Uterus (tissue), 4 donors: Measurements from ENCODE around the gene DTNBP1. TPM values are rescaled to one million over a fixed set of nuclear protein-coding genes. Genes with fewer than 3 reads are reported as not detected.

Experiments
- DNase-seq, 2 donors: peaks; one replicate each; pipeline ENCODE4 v3.0.0-alpha.2; 2019 to 2020
- H3K27ac ChIP-seq, 2 donors: fragments of 200-600 bp; sonication (generic); 1 replicate in 1 of 2; 2 replicates in 1 of 2; pipeline ENCODE4 v1.5.1; 2016 to 2018
- H3K27me3 ChIP-seq, 2 donors: fragments of 200-600 bp; sonication (generic); one replicate each; pipeline ENCODE4 v1.5.1; 2018 to 2019; ENCODE audit warnings: control low read depth in 1 of 2
- H3K36me3 ChIP-seq, 2 donors: fragments of 200-600 bp; sonication (generic); one replicate each; pipeline ENCODE4 v1.5.1; 2019; ENCODE audit warnings: control low read depth in 1 of 2
- H3K4me1 ChIP-seq, 2 donors: fragments of 200-600 bp; sonication (generic); one replicate each; pipeline ENCODE4 v1.5.1; 2018 to 2019; ENCODE audit warnings: control low read depth in 1 of 2
- H3K4me3 ChIP-seq, 2 donors: fragments of 200-600 bp; sonication (generic); 1 replicate in 1 of 2; 2 replicates in 1 of 2; pipeline ENCODE4 v1.5.1; 2018 to 2019; ENCODE audit warnings: mild to moderate bottlenecking in 1 of 2
- H3K9me3 ChIP-seq, 2 donors: fragments of 200-600 bp; sonication (generic); one replicate each; pipeline ENCODE4 v1.5.1; 2019; ENCODE audit warnings: control low read depth in 1 of 2
- CTCF ChIP-seq, 4 experiments: fragments of 200-600 bp in 2 of 4; fragments of 450-650 bp in 2 of 4; sonication (generic) in 2 of 4; IDR thresholded peaks; one replicate each; pipeline ENCODE4 v1.5.1; 2016 to 2019; ENCODE audit warnings: antibody characterized with exemption in 4 of 4, mild to moderate bottlenecking in 2 of 4, moderate library complexity in 1 of 4
- POLR2A ChIP-seq, 2 donors: fragments of 450-650 bp; IDR thresholded peaks; one replicate each; pipeline ENCODE4 v1.6.1; 2016; ENCODE audit warnings: antibody characterized with exemption in 2 of 2, mild to moderate bottlenecking in 1 of 2, moderate library complexity in 1 of 2
- intact Hi-C: fragments of 100-400 bp; cut with DNase I; formaldehyde crosslinking; loops from one replicate; pipeline ENCODE4 v1.15.1; 2023; ENCODE audit warnings: low total_unique reads
- total RNA-seq, 4 donors: library from RNA; depleted of rRNA in 3 of 4; stranded (reverse); fragments of >200 nt in 3 of 4; gene quantifications; one replicate each; pipeline versions ENCODE4 v1.1.0 to v1.2.4, GENCODE V29; 2014 to 2023
- donor health status: DM: yes; HTN: yes; CAD: no.

DTNBP1 gene
- total RNA-seq, 4 donors from 2014 or later = 1.8 to 19.8 (median 9.0) TPM; not detected in 1

DNA sequence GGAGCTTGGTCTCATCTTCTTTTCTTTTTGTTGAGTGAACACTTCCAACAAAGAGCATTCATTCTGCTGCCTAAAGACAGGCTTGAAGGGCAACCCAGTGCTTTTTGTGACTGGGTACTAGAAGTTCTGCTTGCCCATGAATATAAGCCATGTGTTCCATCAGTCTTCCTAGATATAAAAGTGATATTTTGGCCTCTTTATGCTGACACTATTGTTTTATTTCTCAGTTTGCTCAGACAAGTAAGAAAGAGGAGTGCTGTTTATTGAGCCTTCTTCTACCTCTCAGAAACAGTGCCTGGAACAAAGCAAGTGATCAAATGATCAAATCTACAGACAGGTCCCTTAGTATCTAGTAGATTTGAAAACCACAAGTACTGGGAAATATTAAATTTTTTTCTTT lies 2.4 kb upstream of the DTNBP1 start:
- Histone ChIP-seq H3K4me3 (no peak overlapping the region), H3K27me3 (no peaks in the 10 kb centered on the region), H3K36me3 (no peaks in the 10 kb centered on the region), H3K27ac (no peak overlapping the region), H3K9me3 (no peaks in the 10 kb centered on the region), H3K4me1 (peaks cover 0 to 4% of the 10 kb centered on the region in 2 donors)
- no peak for TF ChIP-seq POLR2A (IDR thresholded peaks at IDR 0.05)
- no peak for TF ChIP-seq CTCF (IDR thresholded peaks at IDR 0.05)
- DNase-seq = no peak
- intact Hi-C loops = no loop called here

DNA sequence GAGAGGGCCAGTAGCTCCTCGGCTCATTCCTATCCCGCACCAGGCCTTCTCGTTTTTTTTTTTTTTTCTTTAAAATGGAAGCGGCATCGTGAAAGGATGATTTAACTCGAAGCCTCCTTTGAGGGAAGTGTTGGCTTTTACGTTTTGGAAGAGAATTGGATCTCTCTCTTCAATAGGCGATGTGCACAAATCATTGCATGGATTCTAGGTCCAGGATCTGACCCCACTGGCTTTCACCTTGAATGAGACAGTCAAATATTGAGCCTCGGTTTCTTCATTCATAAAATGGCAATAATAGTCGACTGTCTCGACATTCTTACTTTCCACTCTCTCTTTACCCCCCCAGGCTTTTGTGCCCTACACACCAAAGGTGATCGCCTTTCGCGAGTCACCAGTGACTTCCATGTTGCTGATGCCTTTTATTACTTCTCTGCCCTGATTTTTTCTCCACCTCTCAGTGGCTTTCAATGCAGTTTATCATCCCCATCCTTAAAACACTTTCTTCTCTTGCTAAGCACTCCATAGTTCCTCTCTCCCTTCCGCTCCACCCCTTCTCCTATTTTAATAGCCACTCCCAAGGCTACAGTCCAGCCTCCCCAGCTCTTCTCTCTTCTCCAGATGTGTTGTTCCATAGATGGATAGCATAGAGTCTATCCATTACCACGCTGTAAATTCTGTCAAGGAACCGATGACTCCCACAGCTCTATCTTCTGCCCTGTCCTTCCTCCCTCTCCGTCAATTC lies 473 bp upstream of the DTNBP1 start:
- intact Hi-C loops = no loop called here
- Histone ChIP-seq H3K9me3 (no peaks in the 10 kb centered on the region), H3K36me3 (no peaks in the 10 kb centered on the region), H3K4me3 (peak overlapping the region; percentile 78 to 88), H3K27me3 (no peaks in the 10 kb centered on the region), H3K4me1 (peaks cover 0 to 4% of the 10 kb centered on the region in 2 donors), H3K27ac (peak overlapping the region; percentile 69 to 81)
- no peak for TF ChIP-seq CTCF (IDR thresholded peaks at IDR 0.05)
- no peak for TF ChIP-seq POLR2A (IDR thresholded peaks at IDR 0.05)
- no peak for DNase-seq

- DNase-seq = no peak
- TF ChIP-seq POLR2A (IDR thresholded peaks at IDR 0.05) (no peak), CTCF (IDR thresholded peaks at IDR 0.05) (no peak)
Observed at GRCh38 chr6:15661853-15662325, 939 bp downstream of the DTNBP1 start.

GRCh38 chr6:15659181-15659580 lies 3.6 kb downstream of the DTNBP1 start:
- Histone ChIP-seq H3K4me1 (peaks cover 0 to 4% of the 10 kb centered on the region in 2 donors), H3K9me3 (no peaks in the 10 kb centered on the region), H3K27me3 (no peaks in the 10 kb centered on the region), H3K27ac (no peak overlapping the region), H3K4me3 (no peak overlapping the region), H3K36me3 (no peaks in the 10 kb centered on the region)
- TF ChIP-seq POLR2A (IDR thresholded peaks at IDR 0.05) = no peak
- TF ChIP-seq CTCF (IDR thresholded peaks at IDR 0.05) = no peak
- no peak for DNase-seq
- intact Hi-C loops = no loop called here

More at GRCh38 chr6:15661853-15662325, 939 bp downstream of the DTNBP1 start:
- Histone ChIP-seq H3K36me3 (no peaks in the 10 kb centered on the region), H3K27ac (peak overlapping the region; percentile 69 to 81), H3K9me3 (no peaks in the 10 kb centered on the region), H3K27me3 (no peaks in the 10 kb centered on the region), H3K4me3 (peak overlapping the region; percentile 78 to 88), H3K4me1 (peaks cover 0 to 4% of the 10 kb centered on the region in 2 donors)
- intact Hi-C loops = no loop called here

GRCh38 chr6:15658181-15658744 lies 4.6 kb downstream of the DTNBP1 start:
- no peak for DNase-seq
- H3K4me1 ChIP-seq = no peaks in the 10 kb centered on the region
- no peaks in the 10 kb centered on the region for H3K27me3 ChIP-seq
- intact Hi-C loops = no loop called here
- no peaks in the 10 kb centered on the region for H3K9me3 ChIP-seq
- TF ChIP-seq CTCF (IDR thresholded peaks at IDR 0.05) (no peak), POLR2A (IDR thresholded peaks at IDR 0.05) (no peak)
- no peak overlapping the region for H3K27ac ChIP-seq
- no peaks in the 10 kb centered on the region for H3K36me3 ChIP-seq
- no peak overlapping the region for H3K4me3 ChIP-seq
